ENCODE measurements around the gene RNU2-1.
"Not testable (repeated sequence)": the region's sequence is repeated elsewhere in the genome, so short reads cannot be mapped to it uniquely, and the experiment has no call there.

Gene RNU2-1

DNA sequence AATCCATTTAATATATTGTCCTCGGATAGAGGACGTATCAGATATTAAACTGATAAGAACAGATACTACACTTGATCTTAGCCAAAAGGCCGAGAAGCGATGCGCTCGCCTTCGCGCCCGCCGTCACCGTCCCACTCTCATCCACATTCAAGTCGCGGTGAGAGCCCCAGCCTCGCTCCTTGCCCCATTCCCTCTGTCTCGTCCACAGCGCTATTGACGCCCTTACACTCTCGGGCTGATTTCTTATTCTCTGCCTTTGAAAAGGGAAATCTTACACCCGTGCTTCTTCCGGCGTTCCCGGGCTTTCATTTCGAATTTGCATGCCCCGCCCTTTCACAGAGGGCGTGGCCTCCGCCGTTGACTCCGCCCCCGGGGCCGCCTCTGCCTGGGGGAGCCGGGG, at the start of gene RNU2-1:
Gene RNU2-1, minus strand, starts transcription at position 101 of the 400 bp plus-strand sequence.
- not testable (repeated sequence) for DNase-seq

DNA sequence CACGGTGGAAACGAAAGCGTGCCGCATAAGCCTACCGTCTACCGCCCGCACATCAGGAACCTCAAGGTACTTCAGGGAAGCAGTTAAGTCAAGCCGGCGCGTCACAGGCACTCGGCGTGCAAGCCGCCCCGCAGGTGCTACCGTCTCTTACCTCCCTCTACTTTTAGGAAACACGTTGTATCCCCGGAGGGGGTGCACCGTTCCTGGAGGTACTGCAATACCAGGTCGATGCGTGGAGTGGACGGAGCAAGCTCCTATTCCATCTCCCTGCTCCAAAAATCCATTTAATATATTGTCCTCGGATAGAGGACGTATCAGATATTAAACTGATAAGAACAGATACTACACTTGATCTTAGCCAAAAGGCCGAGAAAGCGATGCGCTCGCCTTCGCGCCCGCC, 39.1 kb upstream of the RNU2-1 start:
- DNase-seq = not testable (repeated sequence)

DNA sequence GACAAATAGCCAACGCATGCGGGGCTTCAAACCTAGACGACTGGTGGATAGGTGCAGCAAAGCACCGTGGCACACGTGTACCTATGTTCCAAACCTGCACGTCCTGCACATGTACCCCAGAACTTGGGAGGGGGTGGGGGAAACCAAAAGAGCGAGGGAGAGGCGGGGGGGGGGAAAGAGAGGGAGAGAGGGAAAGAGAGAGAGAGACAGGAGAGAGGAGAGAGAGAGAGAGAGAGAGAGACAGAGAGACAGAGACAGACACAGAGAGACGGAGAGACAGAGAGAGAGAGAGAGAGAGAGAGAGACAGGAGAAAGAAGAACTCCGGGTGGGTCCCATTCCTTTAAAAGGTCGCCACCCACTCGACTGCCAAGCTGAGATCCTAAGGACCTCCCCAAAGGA, 38.7 kb upstream of the RNU2-1 start:
- DNase-seq = not testable (repeated sequence)

DNA sequence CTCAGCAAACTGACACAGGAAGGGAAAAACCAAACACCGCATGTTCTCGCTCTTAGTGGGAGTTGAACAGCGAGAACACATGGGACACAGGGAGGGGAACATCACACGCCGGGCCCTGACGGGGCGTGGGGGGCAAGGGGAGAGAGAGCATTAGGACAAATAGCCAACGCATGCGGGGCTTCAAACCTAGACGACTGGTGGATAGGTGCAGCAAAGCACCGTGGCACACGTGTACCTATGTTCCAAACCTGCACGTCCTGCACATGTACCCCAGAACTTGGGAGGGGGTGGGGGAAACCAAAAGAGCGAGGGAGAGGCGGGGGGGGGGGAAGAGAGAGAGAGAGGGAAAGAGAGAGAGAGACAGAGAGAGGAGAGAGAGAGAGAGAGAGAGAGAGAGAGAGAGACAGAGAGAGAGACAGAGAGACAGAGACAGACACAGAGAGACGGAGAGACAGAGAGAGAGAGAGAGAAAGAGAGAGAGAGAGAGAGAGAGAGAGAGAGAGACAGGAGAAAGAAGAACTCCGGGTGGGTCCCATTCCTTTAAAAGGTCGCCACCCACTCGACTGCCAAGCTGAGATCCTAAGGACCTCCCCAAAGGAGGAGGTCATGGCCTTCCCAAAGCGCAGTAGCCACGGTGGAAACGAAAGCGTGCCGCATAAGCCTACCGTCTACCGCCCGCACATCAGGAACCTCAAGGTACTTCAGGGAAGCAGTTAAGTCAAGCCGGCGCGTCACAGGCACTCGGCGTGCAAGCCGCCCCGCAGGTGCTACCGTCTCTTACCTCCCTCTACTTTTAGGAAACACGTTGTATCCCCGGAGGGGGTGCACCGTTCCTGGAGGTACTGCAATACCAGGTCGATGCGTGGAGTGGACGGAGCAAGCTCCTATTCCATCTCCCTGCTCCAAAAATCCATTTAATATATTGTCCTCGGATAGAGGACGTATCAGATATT, 37.1 kb upstream of the RNU2-1 start:
- DNase-seq = not testable (repeated sequence)

GRCh38 chr17:43246456-43246855, 12.7 kb upstream of the RNU2-1 start:
- not testable (repeated sequence) for DNase-seq

GRCh38 chr17:43240596-43241352, 7.0 kb upstream of the RNU2-1 start:
- not testable (repeated sequence) for DNase-seq

- DNase-seq = not testable (repeated sequence)
These were observed 5.8 kb upstream of the RNU2-1 start for GRCh38 chr17:43239597-43239996.

DNA sequence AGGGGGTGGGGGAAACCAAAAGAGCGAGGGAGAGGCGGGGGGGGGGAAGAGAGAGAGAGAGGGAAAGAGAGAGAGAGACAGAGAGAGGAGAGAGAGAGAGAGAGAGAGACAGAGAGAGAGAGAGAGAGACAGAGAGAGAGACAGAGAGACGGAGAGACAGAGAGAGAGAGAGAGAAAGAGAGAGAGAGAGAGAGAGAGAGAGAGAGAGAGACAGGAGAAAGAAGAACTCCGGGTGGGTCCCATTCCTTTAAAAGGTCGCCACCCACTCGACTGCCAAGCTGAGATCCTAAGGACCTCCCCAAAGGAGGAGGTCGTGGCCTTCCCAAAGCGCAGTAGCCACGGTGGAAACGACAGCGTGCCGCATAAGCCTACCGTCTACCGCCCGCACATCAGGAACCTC, 514 bp downstream of the RNU2-1 start:
- DNase-seq = not testable (repeated sequence)

GRCh38 chr17:43232021-43232699, 1.6 kb downstream of the RNU2-1 start:
- DNase-seq = not testable (repeated sequence)

- DNase-seq = not testable (repeated sequence)
These were observed 2.4 kb downstream of the RNU2-1 start for GRCh38 chr17:43231205-43232020.

GRCh38 chr17:43228020-43228782, 5.6 kb downstream of the RNU2-1 start, which contains the start of gene CCDC200:
CCDC200 (minus strand) TSS chr17:43228623; CDS start chr17:43228554, 69 bp downstream.
- not testable (repeated sequence) for DNase-seq

DNA sequence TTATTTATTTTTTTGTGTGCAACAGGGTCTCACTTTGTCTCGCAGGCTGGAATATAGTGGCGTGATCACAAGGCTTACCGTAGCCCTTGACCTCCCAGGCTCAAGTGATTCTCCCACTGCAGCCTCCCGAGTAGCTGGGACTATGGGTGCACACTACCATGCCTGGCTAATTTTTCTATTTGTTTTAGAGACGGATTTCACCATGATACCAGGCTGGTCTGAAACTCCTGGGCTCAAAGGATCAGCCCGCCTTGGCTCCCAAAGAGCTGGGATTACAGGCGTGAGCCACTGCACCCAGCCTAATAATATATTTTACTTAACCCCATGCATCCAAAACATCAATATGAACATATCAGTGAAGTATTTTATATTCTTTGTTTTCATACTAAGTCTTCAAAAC, 7.4 kb downstream of the RNU2-1 start:
- TF ChIP-seq POLR2A (IDR thresholded peaks at IDR 0.05; ENCODE audit: low read length) = no peak

GRCh38 chr17:43224146-43224705, 9.6 kb downstream of the RNU2-1 start:
- TF ChIP-seq GATA1 (IDR thresholded peaks at IDR 0.05; ENCODE audit: low read depth, low read length) = no peak
- no peak for TF ChIP-seq POLR2A (IDR thresholded peaks at IDR 0.05; ENCODE audit: low read length)
- DNase-seq = no peak

More for the DNA sequence above, 7.4 kb downstream of the RNU2-1 start:
- DNase-seq = no peak

GRCh38 chr17:43220511-43221125, 13.2 kb downstream of the RNU2-1 start:
- no peak for DNase-seq
- TF ChIP-seq POLR2A (IDR thresholded peaks at IDR 0.05; ENCODE audit: low read length) = no peak
- no peak for TF ChIP-seq GATA1 (IDR thresholded peaks at IDR 0.05; ENCODE audit: low read depth, low read length)
